ENCODE results near the gene MCM9.

MCM9 gene

DNA sequence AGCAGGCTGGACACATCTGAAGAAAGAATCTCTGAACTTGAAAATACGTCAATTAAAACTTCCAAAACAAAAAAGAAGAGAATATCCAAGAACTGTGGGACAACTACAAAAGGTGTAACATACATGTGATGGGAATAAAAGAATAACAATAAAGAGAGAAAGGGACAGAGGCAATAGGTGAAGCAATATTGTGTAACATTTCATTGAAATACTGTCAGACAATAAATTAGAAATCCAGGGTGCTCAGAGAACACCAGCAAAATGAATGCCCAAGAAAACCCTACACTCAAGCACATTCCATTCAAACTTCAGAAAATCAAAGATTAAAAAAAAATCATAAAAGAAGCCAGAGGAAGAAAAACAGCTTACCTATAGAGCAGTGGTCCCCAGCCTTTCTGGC is 74.6 kb downstream of the MCM9 start:
- no peak for DNase-seq

DNA sequence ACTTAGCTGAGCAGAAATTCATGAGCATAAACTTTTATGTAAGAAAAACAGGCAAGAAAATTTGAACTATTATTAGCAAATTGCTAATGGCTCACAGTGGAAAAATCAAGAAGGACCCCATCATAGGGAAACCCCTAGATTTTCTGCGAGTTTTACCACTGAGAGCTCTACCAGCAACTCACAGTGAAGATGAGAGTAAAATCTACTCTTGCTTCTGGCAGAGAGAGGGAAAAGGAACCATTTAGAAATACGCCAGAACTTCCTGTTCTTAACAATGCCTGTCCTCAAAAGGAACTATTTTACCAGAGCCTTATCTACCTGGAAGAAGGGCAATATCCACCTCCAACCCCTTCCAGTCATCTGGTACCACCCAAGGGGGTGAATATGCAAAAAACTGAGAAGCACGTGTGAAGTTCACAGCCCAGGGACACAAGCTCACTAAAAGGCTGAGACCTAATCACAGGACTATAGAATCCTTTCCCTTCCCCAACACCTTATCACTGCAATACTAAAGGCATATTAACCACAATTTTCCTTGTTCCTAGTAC is 75.4 kb downstream of the MCM9 start:
- no peak for DNase-seq

DNA sequence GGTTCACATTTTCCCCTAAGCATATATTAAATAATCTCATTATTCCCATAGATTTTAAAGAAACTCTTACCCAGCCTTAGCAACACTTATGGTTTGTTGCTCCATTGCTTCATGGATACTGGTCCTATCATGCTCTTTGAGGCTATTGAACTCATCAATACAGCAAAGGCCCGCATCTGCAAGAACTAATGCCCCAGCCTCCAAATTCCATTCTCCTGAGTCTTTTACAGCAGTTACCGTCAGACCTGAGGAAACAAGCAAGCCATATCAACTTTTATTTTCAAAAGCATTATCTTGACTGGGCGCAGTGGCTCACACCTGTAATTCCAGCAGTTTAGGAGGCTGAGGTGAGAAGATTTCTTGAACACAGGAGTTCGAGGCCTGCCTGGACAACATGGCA is 78.7 kb downstream of the MCM9 start:
- DNase-seq: no peak

DNA sequence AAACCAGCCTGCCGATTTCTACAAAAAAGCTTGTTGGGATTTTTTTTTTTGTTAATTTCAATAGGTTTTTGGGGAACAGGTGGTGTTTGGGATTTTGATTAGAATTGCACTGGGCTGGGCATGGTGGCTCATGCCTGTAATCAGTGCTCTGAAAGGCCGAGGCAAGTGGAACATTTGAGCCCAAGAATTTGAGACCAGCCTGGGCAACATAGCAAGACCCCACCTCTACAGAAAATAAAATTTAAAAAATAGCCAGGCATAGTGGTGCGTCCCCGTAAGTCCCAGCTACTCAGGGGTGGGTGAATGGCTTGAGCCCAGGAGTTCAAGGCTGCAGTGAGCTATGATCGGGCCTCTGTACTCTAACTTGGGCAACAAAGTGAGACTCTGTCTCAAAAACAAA is 81.6 kb downstream of the MCM9 start:
- no peak for DNase-seq

DNA sequence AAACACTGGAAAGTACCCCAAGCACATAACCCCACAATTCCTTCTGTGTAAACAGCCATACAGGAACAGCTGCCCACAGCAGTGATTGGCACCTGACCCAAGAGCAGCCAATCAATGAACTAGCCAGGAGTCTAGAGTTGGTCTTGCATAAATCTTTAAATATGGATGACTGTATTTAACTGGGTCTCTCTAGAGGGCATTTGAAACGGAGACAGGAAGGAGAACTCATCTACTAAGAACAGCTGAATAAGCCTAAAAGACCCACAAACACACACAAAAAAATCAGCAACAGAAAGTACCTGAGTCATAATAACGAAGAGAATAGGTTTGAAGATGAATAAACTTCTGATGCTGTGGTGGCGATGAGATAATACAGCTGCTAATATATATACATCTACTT is 90.0 kb downstream of the MCM9 start:
- no peak for DNase-seq

DNA sequence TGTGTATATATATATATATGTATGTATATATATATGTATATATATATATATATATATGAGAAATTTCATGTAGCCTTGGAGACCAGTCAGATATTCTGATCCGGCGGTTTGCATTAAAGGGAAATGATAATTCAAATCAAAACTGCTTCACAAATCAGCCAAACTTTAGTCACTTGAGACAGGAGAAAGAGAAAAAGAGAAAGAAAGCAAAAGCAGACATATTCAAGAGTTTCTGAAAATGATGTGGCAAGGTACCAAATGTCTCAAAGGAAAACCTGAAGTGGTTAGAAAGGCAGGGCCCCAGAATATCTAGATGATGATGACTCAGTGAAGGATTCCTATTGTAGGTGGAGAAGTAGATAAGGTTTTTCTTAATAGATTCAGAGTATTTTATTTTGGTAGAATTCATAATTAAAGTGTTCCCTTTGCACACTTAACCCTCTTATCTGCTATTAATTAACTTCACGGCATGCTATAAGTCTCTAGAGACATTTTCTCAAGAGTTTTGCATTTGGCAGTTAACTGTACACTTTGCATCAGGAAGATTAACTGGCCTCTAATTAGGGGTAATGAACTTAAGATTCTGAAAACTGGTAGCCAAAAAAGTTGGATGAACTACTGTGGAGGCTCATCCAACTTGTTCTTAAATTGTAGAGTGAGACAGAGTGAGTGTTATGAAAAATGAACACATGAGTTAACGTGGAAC is 91.1 kb downstream of the MCM9 start:
- no peak for DNase-seq

DNA sequence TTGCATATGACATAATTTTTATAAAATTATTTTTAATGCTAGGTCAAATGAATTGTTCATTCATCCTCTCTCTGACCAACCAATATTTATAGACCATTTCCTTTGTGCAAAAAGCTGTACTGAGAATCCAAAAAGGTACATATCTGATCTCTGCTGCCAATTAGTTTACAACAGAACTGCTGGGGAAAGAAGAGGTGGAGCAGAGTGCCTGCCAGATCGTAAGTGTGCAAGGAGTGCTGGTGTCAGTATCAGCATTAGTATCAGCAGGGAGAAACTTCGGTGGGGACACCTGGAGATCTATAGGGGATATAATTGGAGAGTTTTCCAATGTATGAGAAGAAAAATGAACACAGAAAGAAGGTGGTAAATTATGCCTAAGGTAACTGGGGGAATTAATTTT is 104.3 kb downstream of the MCM9 start:
- DNase-seq: no peak

DNA sequence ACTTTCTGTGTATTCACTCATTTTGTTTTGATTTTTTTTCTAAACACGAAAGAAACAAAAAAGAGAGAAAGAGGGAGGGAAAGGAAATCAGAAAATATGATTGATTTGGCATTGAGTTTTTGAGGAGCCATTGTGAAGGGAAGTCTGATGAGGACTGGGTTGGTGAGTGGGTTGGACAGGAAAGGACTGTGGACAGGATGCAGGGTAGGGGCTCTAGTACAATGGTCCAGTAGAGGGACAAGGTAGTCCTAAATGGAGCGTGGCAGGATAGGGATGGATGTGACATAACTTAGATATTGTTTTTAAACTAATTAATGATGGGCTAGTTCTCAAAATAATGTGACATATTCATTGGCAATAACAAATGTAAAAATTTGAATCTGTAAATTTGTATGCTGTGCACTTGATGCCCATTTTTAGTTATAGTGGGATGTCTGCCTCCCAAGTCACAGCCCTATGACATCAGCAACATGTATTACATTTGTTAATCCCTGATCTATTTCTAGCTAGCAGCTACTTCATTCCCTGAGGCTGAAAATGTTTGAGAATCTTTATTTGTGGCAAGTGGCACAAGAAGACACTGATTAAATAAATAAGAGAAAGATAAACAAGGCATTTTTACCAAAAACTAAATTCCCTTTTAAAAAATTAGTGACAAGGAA is 105.0 kb downstream of the MCM9 start:
- DNase-seq: no peak

DNA sequence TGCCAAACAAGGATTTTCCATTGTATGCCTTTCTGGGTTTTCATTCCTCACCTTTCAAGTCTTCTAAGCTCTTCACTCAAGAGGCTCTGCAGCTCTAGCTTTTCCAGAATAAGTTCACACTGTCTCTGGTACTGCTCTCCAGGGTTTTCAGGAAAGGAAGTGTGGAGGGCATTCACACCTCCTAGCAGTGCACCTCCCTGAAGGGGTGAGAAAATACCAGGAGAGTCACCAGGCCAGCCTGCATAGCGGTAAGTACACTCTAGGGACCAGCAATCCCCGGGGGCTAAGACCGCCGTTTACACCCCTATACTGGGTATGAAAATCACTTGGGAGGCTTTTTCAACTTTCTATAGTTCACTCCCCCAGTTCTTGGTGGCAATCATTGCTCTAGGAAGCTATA is 108.9 kb downstream of the MCM9 start:
- no peak for DNase-seq

DNA sequence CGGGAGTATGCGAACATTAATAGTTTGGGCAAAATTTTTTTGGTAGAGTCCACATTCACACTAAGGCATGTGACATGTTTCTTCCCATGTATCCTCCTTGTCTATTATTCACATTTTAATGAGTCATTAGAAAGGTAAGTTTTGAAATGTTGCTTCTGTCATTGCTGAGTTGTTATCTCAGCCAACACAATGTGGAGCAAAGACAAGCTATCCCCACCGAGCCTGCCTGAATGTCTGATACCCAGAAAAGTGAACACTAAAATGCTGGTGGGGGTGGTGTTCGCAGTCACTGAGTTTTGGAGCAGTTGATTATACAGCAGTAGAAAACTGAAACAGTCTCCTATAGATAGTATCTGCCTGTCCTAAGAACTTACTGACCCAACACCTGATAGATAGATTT is 109.3 kb downstream of the MCM9 start:
- no peak for DNase-seq

DNA sequence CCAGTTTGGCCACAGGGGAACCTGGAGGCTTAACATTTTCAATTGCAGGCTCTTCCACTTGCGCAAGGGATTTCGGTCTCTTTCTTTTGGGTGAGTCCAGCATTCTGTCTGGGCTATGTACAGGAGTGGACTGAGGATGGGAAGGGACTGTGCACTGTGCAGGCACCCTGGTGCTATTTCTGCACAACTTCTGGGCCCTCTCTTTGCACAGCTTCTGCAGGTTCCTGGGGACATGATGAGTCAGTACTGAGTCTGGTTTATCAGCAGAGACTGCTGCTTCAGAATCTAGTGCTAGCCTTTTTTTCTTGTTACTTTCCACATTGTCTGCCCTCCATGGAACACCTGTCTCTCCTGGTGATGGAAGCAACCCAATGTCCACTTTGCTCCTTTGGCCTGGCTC is 119.5 kb downstream of the MCM9 start:
- DNase-seq: no peak

DNA sequence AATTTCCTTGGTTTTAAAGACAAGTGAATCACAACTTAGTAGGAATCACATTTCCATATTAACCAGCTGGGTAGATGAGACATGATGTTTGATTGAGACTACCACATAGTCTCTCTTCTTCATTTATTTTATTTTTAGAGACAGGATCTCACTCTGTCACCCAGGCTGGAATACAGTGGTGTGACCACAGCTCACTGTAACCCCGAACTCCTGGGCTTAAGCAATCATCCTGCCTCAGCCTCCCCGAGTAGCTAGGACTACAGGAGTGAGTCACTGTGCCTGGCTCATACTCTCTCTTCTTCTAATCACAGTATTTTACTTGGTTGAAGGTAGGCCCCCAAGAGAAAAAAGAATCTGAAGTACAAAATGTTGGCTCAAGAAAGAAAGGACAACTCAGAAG is 121.2 kb downstream of the MCM9 start:
- DNase-seq: no peak

DNA sequence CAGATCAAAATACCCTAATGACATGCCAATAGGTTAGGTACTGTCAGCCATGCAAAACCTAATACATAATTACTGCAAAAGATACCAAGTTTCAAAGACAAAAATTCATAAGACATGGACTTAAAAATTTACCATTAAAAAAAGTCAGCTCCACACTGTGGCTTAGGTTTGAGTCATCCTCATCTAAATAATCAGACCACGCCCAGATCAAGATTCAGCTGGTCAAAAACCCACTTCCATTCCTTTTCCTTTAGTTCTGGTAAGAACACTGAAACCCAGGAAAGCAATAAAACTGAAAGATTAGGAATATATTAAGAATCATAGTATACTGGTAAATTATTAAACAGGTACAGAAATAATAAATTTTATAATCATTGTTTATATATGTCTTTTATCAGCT is 122.0 kb downstream of the MCM9 start:
- DNase-seq: no peak

DNA sequence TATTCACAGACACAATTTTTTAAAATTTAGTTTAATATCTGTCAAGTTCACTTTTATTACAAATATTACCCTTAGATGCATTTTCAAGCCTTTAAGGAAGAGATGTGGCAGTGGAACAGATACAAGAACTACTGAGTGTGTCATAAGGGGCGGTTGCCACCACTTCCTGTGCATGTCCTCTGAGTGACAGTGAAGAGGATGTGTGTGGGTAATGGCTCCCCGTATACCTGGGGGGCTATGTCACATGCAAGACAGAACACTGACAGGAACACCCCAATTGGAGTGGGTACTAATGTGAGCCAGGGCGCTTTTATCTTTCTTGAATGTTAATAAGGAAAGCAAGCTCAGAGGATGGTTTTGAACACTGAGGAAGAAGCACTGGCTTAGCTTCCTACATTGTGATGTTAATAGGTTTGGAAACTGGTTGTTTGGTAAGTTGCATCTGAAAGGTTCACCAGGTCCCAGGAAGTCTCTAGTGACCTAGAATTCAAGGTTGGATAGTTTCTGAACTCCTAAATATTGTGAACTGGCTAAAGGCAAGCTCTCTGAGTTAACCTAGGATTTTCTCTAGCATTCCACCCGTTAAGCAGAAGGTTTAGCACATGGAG is 124.4 kb downstream of the MCM9 start:
- no peak for DNase-seq

DNA sequence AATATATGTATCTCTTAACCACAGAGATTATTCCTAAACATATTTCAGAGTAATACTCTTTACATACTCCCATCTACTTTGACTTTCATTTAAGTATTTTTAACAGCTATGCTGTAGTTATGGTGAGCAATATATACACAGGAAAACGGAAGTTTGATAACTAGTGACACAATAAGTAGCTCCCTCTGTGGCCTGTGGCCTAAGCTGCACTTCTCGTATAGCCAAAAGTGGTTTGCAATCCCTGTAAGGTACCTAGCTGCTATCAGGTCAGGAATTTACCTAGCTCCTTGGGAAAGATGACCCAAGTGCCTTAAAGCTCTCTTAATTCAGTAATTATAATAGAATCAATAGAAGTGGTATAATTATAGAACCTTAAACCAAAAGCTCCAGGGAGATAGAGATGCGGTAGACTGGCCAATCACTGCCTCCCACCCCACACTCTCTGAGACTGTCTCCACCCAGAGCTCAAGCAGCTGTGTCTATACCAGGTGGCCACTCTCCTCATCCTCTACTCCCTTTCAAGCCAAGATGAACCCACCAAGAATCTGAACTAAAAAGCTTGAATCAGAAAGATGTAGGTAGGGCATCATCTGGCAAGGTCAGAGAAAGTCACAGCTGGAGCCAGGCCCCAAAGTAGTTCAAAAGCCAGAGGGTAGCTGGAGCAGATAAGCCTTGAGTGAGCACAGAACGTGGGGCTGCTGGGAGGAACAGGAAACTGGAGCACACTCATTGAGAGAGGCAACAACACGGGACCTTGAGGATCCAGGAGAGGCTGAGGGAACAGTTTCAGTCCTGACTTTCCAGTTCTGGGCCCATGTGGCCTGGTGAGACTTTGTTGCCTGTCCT is 125.9 kb downstream of the MCM9 start:
- DNase-seq: peak; percentile 13

DNA sequence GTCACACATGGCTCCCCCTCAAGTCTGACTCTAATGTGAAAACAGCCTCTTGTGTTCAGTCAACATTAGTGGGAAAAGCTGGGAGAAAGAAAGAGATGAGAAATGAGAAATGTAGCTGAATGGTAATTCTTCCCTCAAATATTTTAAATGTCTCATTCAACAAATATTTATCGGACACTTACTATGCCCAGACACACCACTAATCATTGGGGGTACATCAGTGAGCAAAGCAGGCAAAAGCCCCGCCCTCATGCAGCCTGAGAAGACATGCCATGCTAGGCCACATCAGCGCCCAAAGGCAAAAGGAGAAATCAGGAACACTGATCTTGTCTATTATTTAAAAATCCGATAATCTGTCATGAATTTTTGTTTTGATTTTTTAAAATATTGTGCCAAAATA is 130.9 kb downstream of the MCM9 start:
- DNase-seq: no peak

DNA sequence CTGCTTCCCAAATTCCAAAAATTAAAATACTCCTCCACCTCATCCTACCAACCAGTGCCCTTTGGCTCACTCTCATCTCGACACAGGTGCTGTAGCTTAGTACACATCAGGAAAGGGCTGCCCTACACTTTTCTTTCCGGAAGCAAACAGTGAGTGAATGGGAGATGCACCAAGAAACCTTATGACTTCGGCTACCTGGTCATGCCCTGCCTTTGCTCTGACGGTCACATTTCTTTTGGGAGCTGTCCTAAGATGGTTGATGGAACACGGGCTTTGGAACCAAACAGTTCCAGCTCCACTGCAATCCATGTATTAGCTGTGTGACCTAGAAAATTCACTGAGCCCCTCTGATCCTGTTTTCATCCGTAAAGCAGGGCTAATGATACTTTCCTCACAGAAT is 133.7 kb downstream of the MCM9 start:
- DNase-seq: no peak

DNA sequence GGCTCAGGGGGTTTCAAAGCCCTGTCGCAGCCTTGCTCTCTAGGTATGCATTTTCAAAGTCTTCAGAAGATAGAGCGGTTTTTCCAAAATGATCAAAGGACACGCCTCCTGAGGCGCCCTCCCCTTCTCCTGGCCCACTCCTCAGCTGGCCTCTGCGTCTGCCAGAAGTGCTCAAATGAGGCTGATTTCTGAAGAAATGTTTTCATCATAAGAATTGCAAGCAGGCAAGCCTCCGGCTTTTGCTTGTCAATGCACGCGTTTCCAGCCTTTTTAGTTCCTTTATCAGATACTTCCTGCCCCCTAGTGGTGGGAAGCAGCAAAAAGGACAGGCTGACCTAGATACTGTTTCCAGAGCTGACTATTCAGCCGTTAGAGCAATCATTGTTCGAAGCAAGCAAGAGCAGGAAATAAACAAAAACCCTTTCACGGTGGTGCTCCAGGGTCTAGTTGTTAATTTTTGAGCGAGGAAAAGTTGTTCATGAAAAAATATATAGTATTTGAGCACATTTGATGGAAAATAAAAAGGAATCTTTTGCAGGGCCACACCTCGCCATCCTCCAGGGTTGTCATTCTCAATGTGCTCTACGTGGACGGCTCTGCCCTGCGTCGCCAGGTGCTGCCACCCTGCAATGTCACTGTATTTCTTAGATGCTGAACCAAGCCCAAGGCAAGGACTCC is 134.4 kb downstream of the MCM9 start:
- peak; percentile 95 for DNase-seq

DNA sequence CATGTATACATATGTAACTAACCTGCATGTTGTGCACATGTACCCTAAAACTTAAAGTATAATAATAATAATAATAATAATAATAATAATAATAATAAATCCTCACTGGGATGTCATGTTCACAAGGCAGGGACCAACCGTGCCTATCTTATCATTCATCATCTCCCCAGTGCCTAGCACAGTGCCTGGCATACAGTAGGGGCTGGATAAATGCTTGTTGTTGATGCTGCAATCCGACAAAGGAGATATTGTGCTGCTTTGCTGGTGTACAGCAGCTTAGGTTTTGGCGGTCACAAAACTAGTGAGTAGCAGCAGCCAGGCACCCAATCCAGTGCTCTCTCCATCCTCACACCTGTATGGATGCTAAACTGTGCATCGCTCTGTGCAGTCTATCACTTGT is 135.1 kb downstream of the MCM9 start:
- no peak for DNase-seq

DNA sequence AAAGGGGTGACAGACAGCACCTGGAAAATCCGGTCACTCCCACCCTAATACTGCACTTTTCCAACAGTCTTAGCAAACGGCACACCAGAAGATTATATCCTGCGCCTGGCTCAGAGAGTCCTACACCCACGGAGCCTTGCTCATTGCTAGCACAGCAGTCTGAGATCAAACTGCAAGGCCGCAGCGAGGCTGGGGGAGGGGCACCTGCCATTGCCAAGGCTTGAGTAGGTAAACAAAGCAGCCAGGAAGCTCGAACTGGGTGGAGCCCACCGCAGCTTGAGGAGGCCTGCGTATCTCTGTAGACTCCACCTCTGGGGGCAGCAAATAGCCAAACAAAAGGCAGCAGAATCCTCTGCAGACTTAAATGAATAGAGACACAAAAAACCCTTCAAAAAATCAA is 138.4 kb downstream of the MCM9 start:
- DNase-seq: peak; percentile 26

DNA sequence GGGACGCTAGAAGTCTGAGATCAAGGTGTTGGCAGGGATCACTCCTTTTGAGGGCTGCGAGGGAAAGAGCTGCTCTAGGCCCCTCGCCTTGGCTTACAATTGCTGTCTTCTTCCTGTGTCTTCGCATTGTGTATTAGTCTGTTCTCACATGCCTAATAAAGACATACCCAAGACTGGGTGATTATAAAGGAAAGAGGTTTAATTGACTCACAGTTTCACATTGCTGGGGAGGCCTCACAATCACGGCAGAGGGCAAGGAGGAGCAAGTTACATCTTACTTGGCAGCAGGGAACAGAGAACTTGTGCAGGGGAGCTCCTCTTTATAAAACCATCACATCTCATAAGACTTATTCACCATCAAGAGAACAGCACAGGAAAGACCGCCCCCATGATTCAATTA is 143.5 kb downstream of the MCM9 start:
- no peak for DNase-seq

DNA sequence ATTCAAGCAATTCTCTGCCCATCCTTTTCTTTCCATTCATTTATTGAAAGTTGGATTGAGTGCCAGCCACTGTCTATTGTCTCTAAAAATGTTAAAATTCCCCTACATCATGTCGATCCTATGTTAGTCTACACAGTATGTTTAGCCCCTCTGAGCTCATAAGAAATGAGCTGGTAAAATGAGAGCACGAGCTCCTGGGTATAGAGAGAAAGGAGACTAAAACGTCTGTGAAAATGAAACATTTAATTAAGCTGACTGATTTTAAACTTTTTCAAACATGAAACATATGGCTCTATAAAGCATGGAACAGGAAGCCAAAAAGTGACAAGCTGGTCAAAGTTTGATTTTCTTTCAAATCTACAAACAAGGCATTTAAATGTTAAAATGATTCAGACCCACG is 145.0 kb downstream of the MCM9 start:
- DNase-seq: no peak

DNA sequence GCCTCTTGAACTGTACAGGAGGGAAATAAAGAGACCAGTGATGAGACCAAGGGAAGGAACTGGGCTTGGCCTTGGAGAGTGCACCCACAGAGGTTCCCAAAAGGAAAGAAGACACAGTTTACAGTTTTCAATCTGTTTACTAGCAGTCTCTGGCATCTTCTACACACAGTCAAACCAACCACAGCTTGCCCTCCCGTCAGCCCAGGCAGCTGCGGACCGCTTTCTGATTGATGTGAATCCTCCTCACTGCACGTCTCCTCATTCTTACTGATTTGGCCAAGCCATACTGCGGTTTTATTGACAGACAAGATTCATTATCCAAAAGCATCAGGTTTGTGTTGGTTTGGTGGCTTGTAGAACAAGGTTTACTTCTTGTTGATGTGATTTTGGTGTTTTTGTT is 145.5 kb downstream of the MCM9 start:
- no peak for DNase-seq
